GM12878 (cell line): ENCODE results near the gene NAALADL2. TPM values are rescaled to one million over a fixed set of nuclear protein-coding genes. Genes with fewer than 3 reads are reported as not detected.

Experiments
- ATAC-seq: fragments of 200-7000 bp; cut with Tn5 transposase; 3 replicates; pipeline ENCODE4 v1.9.1; 2020; ENCODE audit warnings: mild to moderate bottlenecking, moderate library complexity
- BruUV-seq: library from RNA; stranded (reverse); fragments of 400-500 nt; replicated peaks from 2 replicates; lab custom pipeline; 2021; lab: Mats Ljungman, UMichigan
- CTCF ChIA-PET: fragments of 300-600 bp; sonication (Branson Sonifier 250); formaldehyde crosslinking; extraction: SDS; loops from one replicate; lab custom pipeline; 2021; ENCODE audit warnings: inconsistent platforms; lab: Yijun Ruan, JAX
- POLR2A ChIA-PET: fragments of 350-600 bp; formaldehyde crosslinking; extraction: SDS; loops from one replicate; lab custom pipeline; 2021; ENCODE audit warnings: inconsistent platforms; lab: Charles Lee
- RAD21 ChIA-PET: fragments of 300-600 bp; sonication (Branson Sonifier 250); formaldehyde crosslinking; loops from one replicate; lab custom pipeline; 2023; ENCODE audit warnings: antibody characterized with exemption; ENCODE audit not compliant: unreplicated experiment; lab: Charles Lee
- SMC1A ChIA-PET: fragments of 300-600 bp; sonication (Branson Sonifier 250); formaldehyde crosslinking; loops from one replicate; lab custom pipeline; 2023; ENCODE audit not compliant: unreplicated experiment, uncharacterized antibody; lab: Charles Lee
- DNase-seq: peaks from one replicate; pipeline ENCODE4 v3.0.0-alpha.2; 2011; ENCODE audit warnings: low read depth, low spot score
- FAIRE-seq: peaks from 3 replicates; lab custom pipeline; 2011; peaks lifted over from hg19 to GRCh38; lab: Jason Lieb, UNC
- H2AFZ ChIP-seq: 2 replicates; pipeline ENCODE4 v1.6.0; 2011; ENCODE audit warnings: low read depth, low read length, control low read depth; ENCODE audit not compliant: control insufficient read depth
- H3K27ac ChIP-seq: 2 replicates; pipeline ENCODE4 v1.5.1; 2011; ENCODE audit warnings: control low read depth; ENCODE audit not compliant: control insufficient read depth, insufficient read depth
- H3K27me3 ChIP-seq, 2 experiments: replicated peaks in 1 of 2; 2 replicates each; pipeline versions ENCODE4 v1.6.0 to v1.6.1; 2011; ENCODE audit warnings: low read length in 1 of 2; ENCODE audit not compliant: control insufficient read depth in 2 of 2, insufficient read depth in 2 of 2
- H3K36me3 ChIP-seq, 2 experiments: 2 replicates each; pipeline ENCODE4 v1.5.1; 2011; ENCODE audit warnings: low read length in 1 of 2; ENCODE audit not compliant: control insufficient read depth in 2 of 2, insufficient read depth in 2 of 2
- H3K4me1 ChIP-seq: 2 replicates; pipeline ENCODE4 v1.6.1; 2011; ENCODE audit warnings: mild to moderate bottlenecking, low read length, moderate library complexity, mixed read lengths; ENCODE audit not compliant: control insufficient read depth, insufficient read depth
- H3K4me2 ChIP-seq: 2 replicates; pipeline ENCODE4 v1.6.0; 2011; ENCODE audit warnings: control low read depth; ENCODE audit not compliant: control insufficient read depth, insufficient read depth
- H3K4me3 ChIP-seq: fragments of 200-600 bp; sonication (generic); 2 replicates; pipeline ENCODE4 v1.5.1; 2016
- H3K79me2 ChIP-seq: 2 replicates; pipeline ENCODE4 v1.6.0; 2011; ENCODE audit warnings: low read length; ENCODE audit not compliant: control insufficient read depth, insufficient read depth
- H3K9ac ChIP-seq: 2 replicates; pipeline ENCODE4 v1.8.0; 2011; ENCODE audit warnings: low read length, control low read depth, mixed read lengths; ENCODE audit not compliant: control insufficient read depth, insufficient read depth
- H3K9me3 ChIP-seq: replicated peaks from 3 replicates; pipeline ENCODE4 v1.5.1; 2011; ENCODE audit warnings: mild to moderate bottlenecking, low read length; ENCODE audit not compliant: control insufficient read depth, insufficient read depth
- H4K20me1 ChIP-seq: 2 replicates; pipeline ENCODE4 v1.6.0; 2011; ENCODE audit not compliant: control insufficient read depth, insufficient read depth
- HCFC1 ChIP-seq: fragments of 150-350 bp; IDR thresholded peaks from 2 replicates; pipeline ENCODE4 v1.6.1; 2014; ENCODE audit warnings: low read length
- NFYA ChIP-seq: IDR thresholded peaks from 2 replicates; pipeline ENCODE4 v1.6.1; 2011; ENCODE audit warnings: low read depth, mild to moderate bottlenecking, low read length, improper control_type of control experiment, borderline replicate concordance
- SUPT20H ChIP-seq: IDR thresholded peaks from 2 replicates; pipeline ENCODE4 v1.6.1; 2011; ENCODE audit warnings: low read depth, mild to moderate bottlenecking, low read length, moderate library complexity, borderline replicate concordance; ENCODE audit not compliant: control insufficient read depth
- ZNF217 ChIP-seq: fragments of 450-650 bp; IDR thresholded peaks from 2 replicates; pipeline ENCODE4 v1.6.1; 2017; ENCODE audit warnings: antibody characterized with exemption, mild to moderate bottlenecking
- WGBS: methylation state at CpG from one replicate; pipeline ENCODE4 v1.1.6; 2016; ENCODE audit warnings: low lambda C conversion rate; ENCODE audit not compliant: insufficient replicate concordance, insufficient coverage; ENCODE audit errors: missing lambda C conversion rate; 5-methylcytosine and 5-hydroxymethylcytosine counted together
- in situ Hi-C: fragments of 300-500 bp; cut with MboI; formaldehyde crosslinking; loops from 9 replicates; pipeline ENCODE4 v1.14.3; 2018; ENCODE audit warnings: mixed read lengths
- intact Hi-C: fragments of 100-400 bp; cut with micrococcal nuclease; formaldehyde crosslinking; loops from one replicate; pipeline ENCODE4 v1.14.2; 2022; ENCODE audit not compliant: unreplicated experiment
- polyA plus RNA-seq, 11 experiments: library from polyadenylated mRNA; depleted of rRNA in 4 of 11; unstranded in 6 of 11; stranded (reverse) in 5 of 11; fragments of >200 nt; fragmentation: Nextera tagmentation in 4 of 11; fragmentation: Illumina TruSeq in 1 of 11; extraction: Ambion mirVana in 4 of 11; extraction: Trizol in 1 of 11; gene quantifications; 1 replicate in 1 of 11; 2 replicates in 10 of 11; pipeline versions ENCODE4 v1.2.1 to v1.2.3, GENCODE V29; 2011 to 2016; ENCODE audit warnings: inconsistent platforms in 2 of 11, missing spikeins in 2 of 11, low read depth in 1 of 11
- total RNA-seq, 4 experiments: library from RNA; depleted of rRNA in 3 of 4; stranded (reverse); fragments of >200 nt in 3 of 4; fragmentation: Illumina TruSeq in 1 of 4; extraction: Trizol in 1 of 4; gene quantifications; 2 replicates each; pipeline versions ENCODE4 v1.2.1 to v1.2.3, GENCODE V29; 2013 to 2021
- TF ChIP-seq, protein P1 (sequence below): fragments of 450-650 bp; IDR thresholded peaks from 2 replicates; pipeline ENCODE4 v1.6.1; 2017; ENCODE audit warnings: mild to moderate bottlenecking, moderate library complexity
- TF ChIP-seq, protein P2 (sequence below): IDR thresholded peaks from 2 replicates; pipeline ENCODE4 v1.6.1; 2011; ENCODE audit warnings: low read depth, mild to moderate bottlenecking, low read length, moderate library complexity, borderline replicate concordance; ENCODE audit errors: extremely low read depth

The NAALADL2 gene
- total and polyA plus RNA-seq, 10 of the 15 experiments (the other 5 are each of a cell fraction or from before 2014, with no cell fraction given), result 0.06 to 10.8 (median 0.46) TPM

GRCh38 chr3:175278680-175279079, 419.5 kb downstream of the NAALADL2 start:
- Histone ChIP-seq H2AFZ (no peak overlapping the region), H3K4me1 (no peaks in the 10 kb centered on the region), H3K79me2 (peaks cover 3% of the 10 kb centered on the region), H4K20me1 (no peaks in the 10 kb centered on the region), H3K4me2 (no peak overlapping the region), H3K4me3 (no peak overlapping the region), H3K36me3 (no peaks in the 10 kb centered on the region), H3K27ac (no peak overlapping the region), H3K27me3 (no peaks in the 10 kb centered on the region), H3K9me3 (no peaks in the 10 kb centered on the region), H3K9ac (no peak overlapping the region)
- BruUV-seq, result no TSS peak
- 49% methylated on average over 3 of the region's 3 CpGs for WGBS
- DNase-seq, result no peak
- no peak for FAIRE-seq
- ATAC-seq, result no peak
- ChIA-PET CTCF (interaction anchor here (4.8 kb wide), 1 partner anchor 7 kb away, joined by 43 read pairs; no protein-coding TSS in a partner anchor), SMC1A (interaction anchor here (1.6 to 7.5 kb wide), 4 partner anchors 8 to 76 kb away, joined by 4 to 164 read pairs (median 68); no protein-coding TSS in a partner anchor), POLR2A (no interaction called here), RAD21 (interaction anchor here (1.1 to 4.8 kb wide), 2 partner anchors 29 to 79 kb away, joined by 4 to 122 read pairs; no protein-coding TSS in a partner anchor)
- intact Hi-C loops (no loop called here), in situ Hi-C loops (no loop called here)
- TF ChIP-seq, protein P1, sequence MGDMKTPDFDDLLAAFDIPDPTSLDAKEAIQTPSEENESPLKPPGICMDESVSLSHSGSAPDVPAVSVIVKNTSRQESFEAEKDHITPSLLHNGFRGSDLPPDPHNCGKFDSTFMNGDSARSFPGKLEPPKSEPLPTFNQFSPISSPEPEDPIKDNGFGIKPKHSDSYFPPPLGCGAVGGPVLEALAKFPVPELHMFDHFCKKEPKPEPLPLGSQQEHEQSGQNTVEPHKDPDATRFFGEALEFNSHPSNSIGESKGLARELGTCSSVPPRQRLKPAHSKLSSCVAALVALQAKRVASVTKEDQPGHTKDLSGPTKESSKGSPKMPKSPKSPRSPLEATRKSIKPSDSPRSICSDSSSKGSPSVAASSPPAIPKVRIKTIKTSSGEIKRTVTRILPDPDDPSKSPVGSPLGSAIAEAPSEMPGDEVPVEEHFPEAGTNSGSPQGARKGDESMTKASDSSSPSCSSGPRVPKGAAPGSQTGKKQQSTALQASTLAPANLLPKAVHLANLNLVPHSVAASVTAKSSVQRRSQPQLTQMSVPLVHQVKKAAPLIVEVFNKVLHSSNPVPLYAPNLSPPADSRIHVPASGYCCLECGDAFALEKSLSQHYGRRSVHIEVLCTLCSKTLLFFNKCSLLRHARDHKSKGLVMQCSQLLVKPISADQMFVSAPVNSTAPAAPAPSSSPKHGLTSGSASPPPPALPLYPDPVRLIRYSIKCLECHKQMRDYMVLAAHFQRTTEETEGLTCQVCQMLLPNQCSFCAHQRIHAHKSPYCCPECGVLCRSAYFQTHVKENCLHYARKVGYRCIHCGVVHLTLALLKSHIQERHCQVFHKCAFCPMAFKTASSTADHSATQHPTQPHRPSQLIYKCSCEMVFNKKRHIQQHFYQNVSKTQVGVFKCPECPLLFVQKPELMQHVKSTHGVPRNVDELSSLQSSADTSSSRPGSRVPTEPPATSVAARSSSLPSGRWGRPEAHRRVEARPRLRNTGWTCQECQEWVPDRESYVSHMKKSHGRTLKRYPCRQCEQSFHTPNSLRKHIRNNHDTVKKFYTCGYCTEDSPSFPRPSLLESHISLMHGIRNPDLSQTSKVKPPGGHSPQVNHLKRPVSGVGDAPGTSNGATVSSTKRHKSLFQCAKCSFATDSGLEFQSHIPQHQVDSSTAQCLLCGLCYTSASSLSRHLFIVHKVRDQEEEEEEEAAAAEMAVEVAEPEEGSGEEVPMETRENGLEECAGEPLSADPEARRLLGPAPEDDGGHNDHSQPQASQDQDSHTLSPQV, result no peak
- TF ChIP-seq ZNF217 (no peak), NFYA (no peak), HCFC1 (no peak), SUPT20H (no peak)
- TF ChIP-seq, protein P2, sequence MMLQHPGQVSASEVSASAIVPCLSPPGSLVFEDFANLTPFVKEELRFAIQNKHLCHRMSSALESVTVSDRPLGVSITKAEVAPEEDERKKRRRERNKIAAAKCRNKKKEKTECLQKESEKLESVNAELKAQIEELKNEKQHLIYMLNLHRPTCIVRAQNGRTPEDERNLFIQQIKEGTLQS, result no peak
